RWPE1 (cell line): Measurements from ENCODE around the gene KLRC3.
"Not testable (repeated sequence)": the region's sequence is repeated elsewhere in the genome, so short reads cannot be mapped to it uniquely, and the experiment has no call there.

Experiments
- CTCF ChIA-PET: fragments of 350-600 bp; sonication (Branson Sonifier 250); formaldehyde crosslinking; extraction: SDS; loops from one replicate; lab custom pipeline; 2021; lab: Yijun Ruan, JAX
- POLR2A ChIA-PET: fragments of 400-600 bp; formaldehyde crosslinking; extraction: SDS; loops from one replicate; lab custom pipeline; 2020; ENCODE audit warnings: antibody characterized with exemption; ENCODE audit not compliant: low non-redundant PET; lab: Yijun Ruan, JAX
- DNase-seq: peaks from one replicate; pipeline ENCODE4 v3.0.0; 2012; ENCODE audit warnings: low spot score
- H3K27ac ChIP-seq: fragments of 450-650 bp; 2 replicates; pipeline ENCODE4 v1.5.1; 2017
- TF ChIP-seq, protein P1 (sequence below): fragments of 450-650 bp; conservative IDR thresholded peaks from 2 replicates; pipeline ENCODE4 v1.5.1; 2017; ENCODE audit warnings: low read depth, mild to moderate bottlenecking

KLRC3 gene

DNA sequence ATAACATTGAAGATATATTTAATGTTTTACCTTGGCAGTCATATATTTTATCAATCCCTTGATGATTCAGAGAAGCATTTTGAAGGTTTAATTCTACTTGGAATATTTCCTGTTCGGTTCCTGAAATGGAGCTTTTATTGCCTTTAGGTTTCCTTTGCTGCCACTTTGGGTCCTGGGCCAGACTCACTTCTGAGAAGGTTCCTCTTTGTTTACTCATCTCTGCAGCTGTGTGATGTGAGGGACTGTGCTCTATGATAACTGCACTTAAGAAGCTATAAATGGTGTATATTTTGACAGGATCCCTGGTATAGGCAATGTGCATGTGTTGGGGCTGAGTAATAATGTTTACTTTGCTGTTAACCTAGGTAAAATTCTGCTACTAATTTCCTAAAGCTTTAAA, at the start of gene KLRC3:
KLRC3 (minus strand) TSS at position 262 of the 400 bp plus-strand sequence; CDS start at position 217, 45 bp downstream.
- H3K27ac ChIP-seq, CTCF ChIA-PET, POLR2A ChIA-PET, DNase-seq: not testable (repeated sequence)

DNA sequence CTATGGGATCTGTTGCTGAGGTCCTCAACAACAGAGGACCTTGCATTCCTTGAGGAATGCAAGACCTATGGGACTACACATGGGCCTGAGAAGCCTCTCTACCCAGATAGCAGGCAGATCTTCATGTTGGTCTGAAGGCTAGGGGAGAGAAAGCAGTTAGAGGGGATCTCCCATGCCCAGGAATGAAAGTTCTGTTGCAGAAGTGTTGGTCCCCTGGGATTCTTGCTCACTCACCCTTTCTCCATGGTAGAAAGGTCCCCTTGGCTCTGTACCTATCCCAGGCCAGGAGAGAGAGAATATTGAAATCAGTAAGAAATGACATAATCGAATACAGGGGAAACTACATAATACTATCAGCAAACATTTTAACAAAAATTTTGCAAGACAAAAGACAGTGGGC, 49.3 kb upstream of the KLRC3 start:
- DNase-seq: no peak
- POLR2A ChIA-PET: no interaction called here
- TF ChIP-seq, protein P1, sequence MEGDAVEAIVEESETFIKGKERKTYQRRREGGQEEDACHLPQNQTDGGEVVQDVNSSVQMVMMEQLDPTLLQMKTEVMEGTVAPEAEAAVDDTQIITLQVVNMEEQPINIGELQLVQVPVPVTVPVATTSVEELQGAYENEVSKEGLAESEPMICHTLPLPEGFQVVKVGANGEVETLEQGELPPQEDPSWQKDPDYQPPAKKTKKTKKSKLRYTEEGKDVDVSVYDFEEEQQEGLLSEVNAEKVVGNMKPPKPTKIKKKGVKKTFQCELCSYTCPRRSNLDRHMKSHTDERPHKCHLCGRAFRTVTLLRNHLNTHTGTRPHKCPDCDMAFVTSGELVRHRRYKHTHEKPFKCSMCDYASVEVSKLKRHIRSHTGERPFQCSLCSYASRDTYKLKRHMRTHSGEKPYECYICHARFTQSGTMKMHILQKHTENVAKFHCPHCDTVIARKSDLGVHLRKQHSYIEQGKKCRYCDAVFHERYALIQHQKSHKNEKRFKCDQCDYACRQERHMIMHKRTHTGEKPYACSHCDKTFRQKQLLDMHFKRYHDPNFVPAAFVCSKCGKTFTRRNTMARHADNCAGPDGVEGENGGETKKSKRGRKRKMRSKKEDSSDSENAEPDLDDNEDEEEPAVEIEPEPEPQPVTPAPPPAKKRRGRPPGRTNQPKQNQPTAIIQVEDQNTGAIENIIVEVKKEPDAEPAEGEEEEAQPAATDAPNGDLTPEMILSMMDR: no peak
- CTCF ChIA-PET: no interaction called here
- no peak overlapping the region for H3K27ac ChIP-seq

DNA sequence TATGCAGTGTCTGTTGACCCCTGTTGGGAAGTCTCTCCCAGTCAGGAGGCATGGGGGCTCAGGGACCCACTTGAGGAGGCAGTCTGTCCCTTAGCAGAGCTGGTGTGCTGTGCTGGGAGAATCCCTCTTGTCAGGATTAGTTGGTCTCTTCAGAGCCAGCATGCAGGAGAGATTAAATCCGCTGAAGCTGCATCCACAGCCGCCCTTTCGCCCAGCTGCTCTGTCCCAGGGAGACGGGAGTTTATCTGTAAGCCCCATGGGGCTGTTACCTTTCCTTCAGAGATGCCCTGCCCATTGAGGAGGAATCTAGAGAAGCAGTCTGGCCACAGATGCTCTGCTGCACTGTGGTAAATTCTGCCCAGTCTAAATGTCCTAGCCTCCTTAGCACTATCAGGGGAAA, 45.9 kb upstream of the KLRC3 start:
- CTCF ChIA-PET: no interaction called here
- POLR2A ChIA-PET: no interaction called here
- no peak for DNase-seq
- TF ChIP-seq, protein P1: no peak
- no peak overlapping the region for H3K27ac ChIP-seq

DNA sequence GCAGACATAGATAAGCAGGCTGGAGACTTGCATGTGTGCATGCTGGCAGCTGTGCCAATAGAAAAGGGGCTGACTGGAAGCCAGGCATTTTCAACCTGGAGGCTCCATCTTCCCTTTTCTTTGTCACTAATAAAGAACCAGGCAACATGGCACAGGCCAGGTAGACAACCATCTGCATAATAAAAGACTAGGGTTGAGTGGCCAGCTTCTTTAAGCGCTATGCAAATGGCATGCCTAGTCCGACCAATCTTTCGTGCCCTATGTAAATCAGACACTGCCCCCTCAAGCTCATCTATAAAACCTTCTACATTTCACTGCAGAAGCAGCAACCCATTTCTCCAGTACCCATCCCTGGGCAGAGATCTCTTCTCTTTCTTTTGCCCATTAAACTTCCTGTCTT, 37.4 kb upstream of the KLRC3 start:
- ChIA-PET CTCF (no interaction called here), POLR2A (no interaction called here)
- TF ChIP-seq, protein P1: no peak
- no peak overlapping the region for H3K27ac ChIP-seq
- DNase-seq: no peak

DNA sequence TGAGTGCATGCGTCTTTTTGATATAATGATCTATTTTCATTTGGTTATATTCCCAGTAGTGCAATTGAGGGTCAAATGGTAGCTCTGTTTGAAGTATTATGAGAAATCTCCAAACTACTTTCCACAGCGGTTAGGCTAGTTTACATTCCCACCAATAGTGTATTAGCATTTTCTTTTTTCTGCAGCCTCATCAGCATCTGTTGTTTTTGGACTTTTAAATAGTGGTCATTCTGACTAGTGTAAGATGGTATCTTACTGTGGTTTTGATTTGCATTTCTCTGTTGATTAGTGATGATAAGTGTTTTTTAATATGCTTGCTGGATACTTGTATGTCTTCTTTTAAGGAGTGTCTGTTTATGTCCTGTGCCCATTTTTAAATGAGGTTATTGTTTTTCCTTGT, 36.5 kb upstream of the KLRC3 start:
- H3K27ac ChIP-seq: no peak overlapping the region
- DNase-seq: no peak
- CTCF ChIA-PET: no interaction called here
- TF ChIP-seq, protein P1: no peak
- POLR2A ChIA-PET: no interaction called here

DNA sequence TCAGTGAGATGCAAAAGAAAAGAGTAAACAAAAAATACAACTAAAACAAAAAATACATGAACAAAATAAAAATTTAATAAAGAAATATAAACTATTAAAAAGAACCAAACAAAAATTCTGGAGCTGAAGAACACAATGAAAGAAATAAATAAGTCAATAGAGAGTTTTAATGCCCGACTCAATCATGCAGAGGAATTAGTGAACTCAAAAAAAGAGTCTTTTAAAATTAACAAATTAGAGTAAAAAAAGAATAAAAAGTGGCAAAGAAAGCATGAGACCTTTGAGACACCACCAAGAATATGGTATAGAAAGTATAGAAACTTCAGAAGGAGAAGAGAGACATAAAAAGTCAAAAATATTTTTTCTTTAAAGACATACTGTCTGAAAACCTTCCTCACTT, 35.4 kb upstream of the KLRC3 start:
- no peak overlapping the region for H3K27ac ChIP-seq
- DNase-seq: no peak
- ChIA-PET POLR2A (no interaction called here), CTCF (no interaction called here)
- TF ChIP-seq, protein P1: no peak

DNA sequence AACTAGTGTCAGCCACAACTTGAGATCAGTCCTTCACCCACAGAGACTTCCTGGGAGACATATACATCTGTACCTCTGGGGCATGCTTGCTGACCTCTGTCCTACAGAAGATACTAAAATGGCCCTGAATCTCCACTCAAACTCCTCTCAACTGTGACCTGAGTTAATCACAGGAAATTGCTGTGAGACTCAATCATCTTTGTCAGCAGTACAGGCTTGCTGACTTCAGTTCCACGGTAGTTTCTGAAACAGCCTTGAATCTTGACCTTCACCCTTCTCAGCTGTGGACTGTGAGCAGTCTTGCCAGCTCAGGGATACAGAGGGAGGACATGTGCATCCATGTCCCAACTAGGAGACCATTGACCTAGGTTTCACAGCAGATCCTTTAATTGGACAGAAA, 34.1 kb upstream of the KLRC3 start:
- POLR2A ChIA-PET: no interaction called here

More for the DNA sequence above, 34.1 kb upstream of the KLRC3 start:
- no peak overlapping the region for H3K27ac ChIP-seq
- CTCF ChIA-PET: no interaction called here
- DNase-seq: no peak
- TF ChIP-seq, protein P1: no peak
